Common myeloid progenitor, CD34-positive (primary cell): ENCODE data around the gene SURF4.
"Not testable (repeated sequence)": the region's sequence is repeated elsewhere in the genome, so short reads cannot be mapped to it uniquely, and the experiment has no call there.

Experiments
- CTCF ChIA-PET: fragments of 350-600 bp; sonication (Branson Sonifier 250); formaldehyde crosslinking; loops from one replicate; lab custom pipeline; 2021; ENCODE audit warnings: antibody characterized with exemption; lab: Charles Lee
- POLR2A ChIA-PET: fragments of 350-600 bp; sonication (Branson Sonifier 250); formaldehyde crosslinking; loops from one replicate; lab custom pipeline; 2021; ENCODE audit warnings: antibody characterized with exemption; lab: Charles Lee
- DNase-seq, 3 donors: peaks; one replicate each; pipeline versions ENCODE4 v3.0.0 to v3.0.0-alpha.2; 2013
- H3K27ac ChIP-seq, 2 experiments: 1 replicate in 1 of 2; 2 replicates in 1 of 2; pipeline ENCODE4 v1.7.0; 2013; ENCODE audit warnings: inconsistent platforms in 2 of 2, low read length in 2 of 2, mild to moderate bottlenecking in 2 of 2, low read depth in 1 of 2, moderate library complexity in 1 of 2; ENCODE audit not compliant: severe bottlenecking in 2 of 2, insufficient read depth in 1 of 2, poor library complexity in 1 of 2
- H3K27me3 ChIP-seq, 5 experiments: replicated peaks in 2 of 5; 1 replicate in 3 of 5; 2 replicates in 2 of 5; pipeline versions ENCODE4 v1.6.1 to v1.7.0; 2013; ENCODE audit warnings: low read length in 4 of 5, mild to moderate bottlenecking in 2 of 5, moderate library complexity in 2 of 5, inconsistent platforms in 1 of 5; ENCODE audit not compliant: insufficient read depth in 5 of 5, control insufficient read depth in 4 of 5
- H3K36me3 ChIP-seq, 4 experiments: 1 replicate in 2 of 4; 2 replicates in 2 of 4; pipeline versions ENCODE4 v1.6.1 to v1.7.0; 2013; ENCODE audit warnings: low read length in 3 of 4, control low read depth in 1 of 4, mild to moderate bottlenecking in 1 of 4; ENCODE audit not compliant: control insufficient read depth in 4 of 4, insufficient read depth in 4 of 4
- H3K4me1 ChIP-seq, 4 experiments: 1 replicate in 3 of 4; 2 replicates in 1 of 4; pipeline versions ENCODE4 v1.6.1 to v1.7.1; 2013; ENCODE audit warnings: low read length in 3 of 4, mild to moderate bottlenecking in 3 of 4, control low read depth in 1 of 4, inconsistent platforms in 1 of 4, moderate library complexity in 1 of 4; ENCODE audit not compliant: control insufficient read depth in 4 of 4, insufficient read depth in 4 of 4; ENCODE audit errors: control extremely low read depth in 1 of 4
- H3K4me3 ChIP-seq, 7 experiments: 1 replicate in 4 of 7; 2 replicates in 3 of 7; pipeline versions ENCODE4 v1.5.1 to v1.7.0; 2013; ENCODE audit warnings: mild to moderate bottlenecking in 7 of 7, low read length in 6 of 7, moderate library complexity in 6 of 7, inconsistent platforms in 2 of 7, low read depth in 2 of 7, control low read depth in 1 of 7; ENCODE audit not compliant: insufficient read depth in 4 of 7, control insufficient read depth in 1 of 7; ENCODE audit errors: extremely low read depth in 1 of 7
- H3K9me3 ChIP-seq, 5 experiments: 1 replicate in 4 of 5; 2 replicates in 1 of 5; pipeline versions ENCODE4 v1.6.1 to v1.7.1; 2013; ENCODE audit warnings: low read length in 4 of 5, mild to moderate bottlenecking in 2 of 5, inconsistent platforms in 1 of 5, low read depth in 1 of 5, moderate library complexity in 1 of 5; ENCODE audit not compliant: control insufficient read depth in 4 of 5, insufficient read depth in 2 of 5; ENCODE audit errors: control extremely low read depth in 1 of 5
- WGBS: methylation state at CpG from one replicate; pipeline ENCODE4 v1.1.5; 2013; ENCODE audit not compliant: insufficient coverage; 5-methylcytosine and 5-hydroxymethylcytosine counted together

Gene SURF4

DNA sequence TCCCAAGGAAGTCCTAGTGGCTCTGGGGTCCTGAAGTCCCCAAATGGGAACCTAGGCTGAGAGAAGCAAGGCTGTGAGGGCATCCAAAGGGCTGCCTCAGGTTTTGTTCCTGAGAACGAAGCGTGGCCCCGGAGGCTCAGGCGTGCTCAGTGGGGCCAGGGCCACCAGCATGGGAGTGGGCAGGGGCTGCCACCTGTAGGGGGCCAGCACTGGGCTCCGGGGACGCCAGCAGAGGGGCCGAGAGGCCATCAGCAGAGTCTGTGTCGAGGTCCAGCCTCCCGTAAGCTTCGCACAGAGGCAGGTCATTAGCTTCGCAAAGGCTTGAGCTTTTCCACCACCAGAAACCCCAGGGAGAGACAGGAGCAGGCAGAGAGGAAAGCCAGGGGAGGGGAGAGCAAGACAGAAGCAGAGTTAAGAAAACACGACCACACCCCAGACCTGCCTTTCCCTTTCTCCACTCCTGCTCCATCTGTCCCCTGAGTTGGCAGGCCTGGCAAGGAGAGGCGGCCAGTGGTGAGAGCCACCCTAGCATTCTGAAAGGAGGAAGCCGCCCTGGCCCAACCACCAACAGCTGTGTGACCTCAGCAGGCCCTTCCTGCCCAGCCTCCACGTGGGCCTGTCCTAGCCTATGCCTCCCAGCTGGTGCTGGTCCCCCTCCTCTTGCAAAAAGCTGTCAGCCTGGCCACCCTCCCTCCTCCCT, 34.3 kb downstream of the SURF4 start:
- Histone ChIP-seq H3K4me1 (peaks cover 3 to 57% (median 55%) of the 10 kb centered on the region in 4 experiments), H3K9me3 (no peaks in the 10 kb centered on the region), H3K4me3 (peak overlapping the region in 4 of 7 experiments; percentile 7 to 37 (median 26)), H3K36me3 (peaks cover 6 to 69% (median 33%) of the 10 kb centered on the region in 4 experiments), H3K27me3 (no peaks in the 10 kb centered on the region), H3K27ac (peak overlapping the region in 1 of 2 experiments; percentile 65)
- CTCF ChIA-PET = interaction anchor here (0.8 to 3.0 kb wide), 11 partner anchors 9 to 155 kb away, joined by 3 to 18 read pairs (median 8); no protein-coding TSS in a partner anchor
- WGBS = 78% methylated on average over 12 of the region's 15 CpGs
- peak; percentile 24 to 84 (median 76) for DNase-seq
- POLR2A ChIA-PET = interaction anchor here (0.9 kb wide), 1 partner anchor 133 kb away, joined by 3 read pairs; no protein-coding TSS in a partner anchor

DNA sequence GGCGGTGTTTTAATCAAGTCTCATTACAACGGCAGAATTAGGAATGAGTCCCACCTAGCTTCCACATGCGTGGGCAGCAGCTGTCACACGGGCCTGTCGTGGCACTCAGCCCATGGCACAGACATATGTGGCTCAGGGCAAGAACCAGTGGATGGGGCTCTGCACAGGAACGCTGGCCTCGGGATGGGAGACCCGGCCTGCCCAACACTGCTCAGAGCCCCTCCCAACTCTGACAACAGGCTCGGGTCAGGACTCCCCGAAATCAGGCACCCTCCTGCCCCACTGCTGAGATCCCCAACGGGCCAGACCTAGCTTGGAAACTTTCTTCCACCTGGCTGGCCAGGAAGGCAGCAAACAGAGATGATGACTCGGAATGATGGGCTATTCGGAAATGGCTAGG, 34.9 kb downstream of the SURF4 start:
- 85% methylated on average over 13 of the region's 13 CpGs for WGBS
- CTCF ChIA-PET = interaction anchor here (0.8 to 3.0 kb wide), 8 partner anchors 10 to 152 kb away, joined by 3 to 18 read pairs (median 7); no protein-coding TSS in a partner anchor

DNA sequence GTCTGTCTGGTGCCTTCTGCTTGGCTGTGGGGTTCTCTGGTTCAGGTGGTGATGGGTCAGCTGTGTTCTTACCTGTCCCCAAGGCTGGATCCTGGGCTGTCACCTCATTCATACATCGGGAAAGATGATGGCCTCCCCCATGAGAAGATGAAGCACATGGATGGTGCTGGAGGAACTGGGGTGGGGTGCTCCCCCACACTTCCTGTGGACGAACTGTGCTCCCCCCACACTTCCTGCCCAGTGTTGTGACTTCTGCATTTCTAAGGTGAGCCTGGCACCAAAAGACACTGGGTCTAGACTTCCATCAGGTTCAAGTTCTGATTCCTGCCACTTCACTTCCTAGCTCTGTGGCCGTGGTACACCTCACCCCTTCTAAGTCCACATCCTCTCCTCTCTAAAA, 35.6 kb downstream of the SURF4 start:
- DNase-seq = peak in 2 of 3 donors; percentile 48 to 59
- H3K36me3 ChIP-seq = peaks cover 3 to 61% (median 27%) of the 10 kb centered on the region in 4 experiments
- 8% methylated on average over 2 of the region's 3 CpGs for WGBS
- ChIA-PET CTCF (interaction anchor here (0.8 to 3.0 kb wide), 7 partner anchors 10 to 155 kb away, joined by 4 to 18 read pairs (median 5); no protein-coding TSS in a partner anchor), POLR2A (interaction anchor here (1.0 kb wide), 1 partner anchor 8 kb away, joined by 3 read pairs; the partner anchor contains the start of genes MED22 and RPL7A)
- H3K9me3 ChIP-seq = no peaks in the 10 kb centered on the region
- peaks cover 3 to 57% (median 56%) of the 10 kb centered on the region in 4 experiments for H3K4me1 ChIP-seq
- H3K4me3 ChIP-seq = peak overlapping the region in 2 of 7 experiments; percentile 14 to 26
- peak overlapping the region in 1 of 2 experiments; percentile 65 for H3K27ac ChIP-seq
- H3K27me3 ChIP-seq = no peaks in the 10 kb centered on the region

More for the DNA sequence above, 34.9 kb downstream of the SURF4 start:
- POLR2A ChIA-PET = no interaction called here
- Histone ChIP-seq H3K36me3 (peaks cover 6 to 68% (median 32%) of the 10 kb centered on the region in 4 experiments), H3K9me3 (no peaks in the 10 kb centered on the region), H3K4me1 (peaks cover 3 to 55% (median 54%) of the 10 kb centered on the region in 4 experiments), H3K4me3 (peak overlapping the region in 4 of 7 experiments; percentile 14 to 37 (median 27)), H3K27ac (peak overlapping the region in 1 of 2 experiments; percentile 65), H3K27me3 (no peaks in the 10 kb centered on the region)
- DNase-seq = no peak

DNA sequence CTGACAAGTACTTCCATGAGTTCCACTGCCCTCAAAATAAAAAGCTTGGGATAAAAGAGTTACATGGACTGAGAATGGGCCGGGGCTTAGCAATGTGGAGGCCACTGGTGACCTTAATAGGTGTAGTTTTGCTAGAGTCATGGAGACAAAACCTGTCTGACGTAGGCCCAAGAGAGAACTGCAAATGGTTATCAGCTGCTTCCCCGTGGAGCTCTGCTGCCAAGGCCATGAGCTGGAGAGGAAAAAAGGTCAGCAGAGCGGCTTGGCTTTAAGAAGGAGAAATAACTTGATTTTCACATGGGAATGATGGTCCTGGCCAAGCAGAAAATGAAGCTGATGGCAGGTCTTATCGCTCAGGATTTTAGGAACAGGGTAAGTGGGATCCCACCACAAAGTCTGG, 36.2 kb downstream of the SURF4 start:
- DNase-seq = no peak
- Histone ChIP-seq H3K27me3 (no peaks in the 10 kb centered on the region), H3K27ac (no peak overlapping the region), H3K36me3 (peaks cover 2 to 57% (median 21%) of the 10 kb centered on the region in 4 experiments), H3K4me3 (no peak overlapping the region), H3K4me1 (peaks cover 6 to 64% (median 62%) of the 10 kb centered on the region in 4 experiments), H3K9me3 (no peaks in the 10 kb centered on the region)
- ChIA-PET CTCF (interaction anchor here (0.8 to 3.0 kb wide), 7 partner anchors 11 to 154 kb away, joined by 4 to 18 read pairs (median 5); partner anchors contain the start of genes SURF1 and SURF2), POLR2A (interaction anchor here (0.9 to 1.0 kb wide), 2 partner anchors 8 to 10 kb away, joined by 3 read pairs; partner anchors contain the start of genes MED22 and RPL7A)
- WGBS = 96% methylated on average over 4 of the region's 5 CpGs

DNA sequence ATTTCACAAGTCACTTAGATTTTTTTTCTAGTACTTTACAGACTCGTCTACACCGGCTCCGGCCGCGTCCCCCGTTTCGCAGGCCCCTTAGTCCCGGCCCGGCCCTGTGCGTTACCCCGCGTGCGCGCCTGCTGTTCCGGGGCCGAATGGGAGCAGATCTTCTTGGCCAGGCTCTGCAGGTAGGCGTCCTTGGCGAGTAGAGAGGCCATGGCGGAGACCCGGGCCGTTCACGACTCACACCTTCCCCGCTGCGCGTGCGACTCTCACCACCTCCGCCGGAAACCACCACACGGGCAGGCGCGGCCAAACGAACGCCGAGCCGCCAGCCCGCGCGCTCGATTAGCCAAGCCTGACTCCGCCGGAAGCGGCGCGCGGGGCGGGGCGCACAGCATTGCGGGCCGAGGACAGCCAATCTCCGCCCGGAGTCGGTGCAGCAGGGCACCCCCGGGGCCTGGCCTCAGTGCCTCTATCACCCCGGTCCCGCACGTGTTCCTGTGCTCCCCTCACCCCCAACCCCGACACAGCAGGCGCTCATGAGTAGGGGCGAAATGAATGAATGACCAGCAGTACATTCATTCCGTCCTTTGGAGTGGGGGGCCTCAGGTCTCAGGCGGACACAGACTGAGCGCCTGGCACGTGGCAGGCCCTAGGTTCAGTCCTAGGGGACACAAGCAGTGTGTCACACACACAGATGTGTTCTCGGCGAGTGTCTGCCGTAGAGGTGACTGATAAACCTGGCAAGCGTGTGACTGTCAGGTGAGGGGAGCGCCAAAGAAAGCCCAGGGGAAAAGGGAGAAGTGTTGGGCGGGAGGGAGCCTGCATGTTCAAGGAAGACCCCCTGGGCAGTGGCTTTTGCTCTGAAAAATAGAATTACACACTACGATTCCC, 39.7 kb downstream of the SURF4 start, which contains the start of gene SURF6:
SURF6 (minus strand) TSS at position 265 of the 888 bp plus-strand sequence; CDS start at position 209, 56 bp downstream.
- ChIA-PET CTCF (interaction anchor here (0.6 to 2.0 kb wide), 3 partner anchors 15 to 150 kb away, joined by 3 to 7 read pairs (median 3); no protein-coding TSS in a partner anchor), POLR2A (interaction anchor here (0.6 kb wide), 3 partner anchors 16 to 156 kb away, joined by 4 to 7 read pairs (median 4); partner anchors contain the start of genes STKLD1 and SURF4)
- H3K36me3 ChIP-seq = peaks cover 12 to 61% (median 32%) of the 10 kb centered on the region in 4 experiments
- H3K27me3 ChIP-seq = no peaks in the 10 kb centered on the region
- peak within 1 kb of the TSS; percentile 58 to 88 for H3K27ac ChIP-seq
- WGBS = 8% methylated on average over 46 of the region's 70 CpGs
- peak within 1 kb of the TSS; percentile 62 to 95 (median 83) for H3K4me3 ChIP-seq
- H3K9me3 ChIP-seq = no peaks in the 10 kb centered on the region
- DNase-seq = peak; percentile 91 to 96 (median 94)
- H3K4me1 ChIP-seq = peaks cover 7 to 48% (median 44%) of the 10 kb centered on the region in 4 experiments

DNA sequence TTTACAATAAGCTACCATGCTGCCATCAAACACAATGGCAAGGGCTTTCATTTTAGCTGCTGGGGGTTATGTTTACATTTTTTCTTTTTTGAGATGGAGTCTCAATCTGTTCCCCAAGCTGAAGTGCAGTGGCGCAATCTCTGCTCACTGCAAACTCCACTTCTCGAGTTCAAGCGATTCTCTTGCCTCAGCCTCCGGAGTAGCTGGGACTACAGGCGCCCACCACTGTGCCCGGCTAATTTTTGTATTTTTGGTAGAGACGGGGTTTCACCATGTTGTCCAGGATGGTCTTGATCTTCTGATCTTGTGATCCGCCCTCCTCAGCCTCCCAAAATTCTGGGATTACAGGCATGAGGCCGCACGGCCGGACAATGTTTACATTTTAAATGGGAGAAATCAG, 41.0 kb downstream of the SURF4 start:
- DNase-seq, H3K9me3 ChIP-seq, H3K27me3 ChIP-seq, POLR2A ChIA-PET: not testable (repeated sequence)
- CTCF ChIA-PET = interaction anchor here (0.8 to 2.0 kb wide), 6 partner anchors 8 to 154 kb away, joined by 3 to 7 read pairs (median 3); no protein-coding TSS in a partner anchor
- peak overlapping the region; percentile 58 to 88 for H3K27ac ChIP-seq
- peak overlapping the region in 6 of 7 experiments; percentile 62 to 95 (median 81) for H3K4me3 ChIP-seq
- H3K36me3 ChIP-seq = peaks cover 18 to 58% (median 42%) of the 10 kb centered on the region in 4 experiments
- 96% methylated on average over 5 of the region's 11 CpGs for WGBS
- peaks cover 7 to 35% (median 31%) of the 10 kb centered on the region in 4 experiments for H3K4me1 ChIP-seq
